Inflammatory macrophage (primary cell): ENCODE results near the gene CHRM4.

Experiments used
- DNase-seq, 2 donors: peaks; one replicate each; pipeline ENCODE4 v3.0.0-alpha.2; 2020 to 2022

Gene CHRM4

DNA sequence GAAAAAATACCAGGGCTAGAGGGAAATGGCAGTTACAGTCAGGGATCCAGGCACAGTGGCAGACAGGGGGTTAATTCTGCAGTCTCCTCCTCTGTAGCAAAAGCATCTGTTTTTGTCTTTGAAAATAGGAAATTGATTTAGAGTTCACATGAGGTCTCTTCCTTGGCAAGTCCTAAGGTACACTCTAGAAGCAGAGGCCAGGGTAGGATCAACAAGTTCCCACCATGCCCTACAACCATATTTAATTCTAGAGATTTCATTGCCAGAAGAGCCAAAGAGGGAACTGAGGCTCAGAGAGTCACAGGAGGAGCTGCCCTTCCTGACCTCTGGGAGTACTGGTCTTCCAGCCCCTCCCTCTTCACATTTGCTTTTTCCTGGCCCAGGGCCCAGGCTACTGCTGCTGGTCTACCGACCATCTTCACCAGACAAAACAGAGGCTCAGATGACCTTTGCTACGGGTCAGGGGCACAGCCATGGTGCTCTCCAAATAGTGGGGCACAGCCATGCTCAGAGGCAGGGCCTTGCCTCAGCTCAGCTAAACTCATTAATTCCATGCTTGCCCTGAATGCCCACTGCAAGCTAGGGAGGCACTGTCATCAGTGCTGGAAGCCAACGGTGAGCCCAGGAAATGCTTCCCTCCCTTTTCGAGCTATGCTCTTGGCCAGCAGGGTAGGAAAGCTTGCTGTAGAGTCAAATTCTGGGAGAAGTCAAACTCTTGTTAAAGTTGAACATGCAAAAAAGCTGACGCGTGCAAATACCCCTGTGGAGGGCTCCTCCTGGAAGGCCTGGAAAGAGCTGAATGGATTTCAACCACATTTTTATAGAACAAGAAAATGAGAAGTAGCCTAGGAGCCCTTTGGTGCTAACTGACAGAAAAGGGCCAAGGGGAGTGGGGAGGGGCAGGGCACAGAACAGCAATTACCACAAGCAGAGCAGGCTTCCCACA is 11.7 kb upstream of the CHRM4 start:
- no peak for DNase-seq

DNA sequence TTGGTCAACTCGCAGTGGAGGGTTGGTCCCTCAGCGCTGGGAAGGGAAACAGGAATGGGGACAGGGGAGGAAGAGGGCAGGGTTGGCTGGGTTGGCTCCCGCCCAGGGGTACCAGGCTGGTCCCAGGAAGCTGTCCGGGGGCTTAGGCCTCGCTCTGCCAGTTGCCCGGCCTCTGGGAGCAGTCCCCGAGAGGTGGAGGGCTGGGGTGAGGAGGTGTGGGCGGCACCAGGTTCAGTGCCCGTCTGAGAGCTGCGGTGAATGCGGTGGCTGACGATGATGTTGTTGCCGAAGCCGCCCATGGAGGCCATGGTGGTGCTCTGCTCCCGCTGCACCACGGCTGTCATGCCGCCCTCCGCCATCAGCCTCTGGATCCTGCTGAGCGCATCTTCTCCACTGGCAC is 6.0 kb upstream of the CHRM4 start:
- no peak for DNase-seq

DNA sequence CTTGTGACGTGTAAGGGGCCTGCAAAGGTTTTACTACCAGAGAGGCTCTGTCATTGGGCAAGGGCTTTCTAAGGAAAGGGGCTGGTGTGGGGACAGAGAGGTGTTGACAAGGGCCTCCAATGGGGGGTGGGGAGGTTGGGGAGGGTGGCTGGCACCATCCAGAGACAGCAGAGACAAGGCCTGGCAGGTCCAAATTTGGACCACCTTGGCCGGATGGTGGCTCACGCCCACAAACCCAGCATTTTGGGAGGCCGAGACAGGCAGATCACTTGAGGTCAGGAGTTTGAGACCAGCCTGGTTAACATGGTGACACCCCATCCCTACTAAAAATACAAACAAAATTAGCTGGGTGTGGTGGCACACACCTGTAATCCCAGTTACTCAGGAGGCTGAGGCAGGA is 2.2 kb upstream of the CHRM4 start:
- no peak for DNase-seq

DNA sequence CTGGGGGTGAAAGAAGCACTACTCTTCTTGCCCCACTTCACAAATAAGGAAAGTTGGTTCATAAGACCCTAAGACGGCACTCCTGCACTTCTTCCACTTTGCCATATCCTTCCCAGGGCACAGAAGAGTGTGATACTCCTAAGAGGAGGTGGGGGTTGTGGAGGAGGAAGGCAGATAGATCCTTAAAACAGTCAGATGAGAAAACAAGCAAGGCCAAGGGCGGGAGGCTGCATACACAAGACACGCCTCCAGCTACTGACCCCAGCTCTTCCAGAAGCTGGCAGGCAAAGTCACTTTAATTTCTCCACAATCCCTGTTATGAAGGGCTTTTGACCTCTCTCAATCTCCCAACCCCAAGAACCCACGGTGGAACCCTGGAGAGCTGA is 1.6 kb upstream of the CHRM4 start:
- DNase-seq, result no peak

DNA sequence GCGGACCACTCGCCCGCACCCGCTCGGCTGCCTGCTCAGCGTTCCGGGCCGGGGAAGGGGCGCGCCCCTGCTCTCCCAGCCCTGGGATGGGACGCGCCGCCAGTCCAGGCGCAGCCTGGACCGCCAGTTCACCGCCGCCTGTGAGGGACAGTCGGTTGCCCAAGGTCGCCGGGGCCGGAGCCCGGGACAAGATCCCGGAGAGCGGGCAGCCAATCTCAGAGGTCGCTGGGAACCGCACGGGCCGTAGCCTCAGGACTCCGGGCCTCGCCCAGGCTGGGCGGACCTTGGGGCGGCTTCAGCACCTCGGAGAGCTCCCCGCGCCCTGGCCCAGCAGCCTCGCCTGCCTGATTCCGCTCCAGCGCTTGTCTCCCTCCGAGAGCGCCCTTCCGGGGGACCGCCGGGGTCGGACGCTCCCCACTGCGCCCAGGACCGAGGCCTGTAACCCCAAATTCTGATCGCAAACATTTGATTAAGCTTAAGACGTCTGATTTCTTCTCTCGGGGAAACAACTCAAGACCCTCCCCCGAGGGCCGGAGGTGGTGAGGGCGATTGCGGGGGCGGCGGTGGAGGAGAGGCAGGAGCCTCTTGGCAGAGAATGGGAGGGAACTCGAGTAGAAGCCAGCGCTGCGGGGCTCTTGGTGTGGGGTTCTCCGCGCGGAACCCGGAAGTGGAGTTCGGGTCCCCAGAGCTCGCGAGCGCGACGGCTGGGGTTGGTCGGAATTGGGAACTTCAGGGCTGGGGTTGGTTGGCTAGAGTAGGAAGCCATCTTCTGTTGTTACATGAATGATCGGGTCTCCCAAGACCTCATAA is 1.1 kb upstream of the CHRM4 start:
- DNase-seq, result peak; percentile 82 to 85

DNA sequence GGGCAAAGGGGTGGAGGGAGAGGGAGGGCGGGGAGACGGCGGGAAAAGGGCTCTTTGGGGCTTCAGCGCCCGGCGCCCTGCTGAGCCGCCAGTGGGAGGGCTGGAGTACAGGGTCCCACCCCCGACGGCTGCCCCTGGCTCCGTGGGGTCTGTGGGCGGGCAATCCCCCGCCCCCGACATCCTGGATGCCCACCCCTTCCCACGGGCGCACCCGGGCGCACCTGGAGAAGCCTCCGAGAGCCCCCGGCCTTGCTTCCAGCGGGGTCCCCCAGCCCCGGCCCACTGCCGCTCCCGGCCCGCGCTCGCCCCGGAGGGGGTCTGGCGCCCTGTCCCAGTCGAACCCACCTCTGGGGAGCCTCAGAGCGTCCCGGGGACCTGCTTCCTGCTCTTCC is 394 bp downstream of the CHRM4 start:
- DNase-seq, result no peak

DNA sequence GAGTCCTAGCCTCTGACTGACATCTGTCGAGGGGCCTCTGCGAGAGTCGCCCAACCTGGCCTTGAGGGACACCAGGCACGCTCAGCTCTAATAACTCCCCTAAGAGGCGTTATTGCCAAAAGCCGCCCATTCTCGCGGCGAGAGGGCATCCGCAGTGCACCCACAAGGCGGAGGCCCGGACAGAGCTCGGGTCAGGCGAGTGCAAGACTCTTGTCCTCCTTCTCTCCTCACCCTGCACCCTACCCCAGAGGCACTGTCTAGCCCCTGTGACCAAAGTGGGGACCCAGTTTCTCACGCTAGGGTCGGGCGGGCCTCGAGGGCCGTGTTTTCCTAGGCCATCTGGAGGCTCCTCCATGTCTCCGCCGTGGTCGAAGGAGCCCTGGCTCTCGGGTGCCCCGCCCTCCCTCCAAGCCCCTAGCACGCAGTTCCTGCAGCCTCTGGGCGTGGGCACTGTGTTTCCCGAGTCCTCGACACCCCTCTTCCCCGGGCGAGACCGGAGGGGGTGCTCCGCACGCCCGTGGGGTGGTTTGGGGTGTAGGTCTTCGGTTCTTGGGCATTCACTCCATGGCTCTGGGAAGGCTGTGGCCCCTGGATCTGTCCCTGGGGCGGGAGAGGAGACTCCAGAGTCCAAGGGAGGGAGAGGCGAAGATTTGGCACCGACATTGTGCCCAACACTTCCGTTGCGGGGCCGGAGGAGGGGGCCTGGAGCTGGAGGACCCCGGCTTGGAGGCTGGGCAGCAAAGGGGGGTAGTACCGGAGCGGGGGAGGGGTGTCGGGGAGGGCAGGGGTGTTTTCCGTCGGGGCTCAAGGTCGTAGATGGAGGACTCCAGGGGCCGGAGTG is 1.0 kb downstream of the CHRM4 start:
- DNase-seq, result no peak

DNA sequence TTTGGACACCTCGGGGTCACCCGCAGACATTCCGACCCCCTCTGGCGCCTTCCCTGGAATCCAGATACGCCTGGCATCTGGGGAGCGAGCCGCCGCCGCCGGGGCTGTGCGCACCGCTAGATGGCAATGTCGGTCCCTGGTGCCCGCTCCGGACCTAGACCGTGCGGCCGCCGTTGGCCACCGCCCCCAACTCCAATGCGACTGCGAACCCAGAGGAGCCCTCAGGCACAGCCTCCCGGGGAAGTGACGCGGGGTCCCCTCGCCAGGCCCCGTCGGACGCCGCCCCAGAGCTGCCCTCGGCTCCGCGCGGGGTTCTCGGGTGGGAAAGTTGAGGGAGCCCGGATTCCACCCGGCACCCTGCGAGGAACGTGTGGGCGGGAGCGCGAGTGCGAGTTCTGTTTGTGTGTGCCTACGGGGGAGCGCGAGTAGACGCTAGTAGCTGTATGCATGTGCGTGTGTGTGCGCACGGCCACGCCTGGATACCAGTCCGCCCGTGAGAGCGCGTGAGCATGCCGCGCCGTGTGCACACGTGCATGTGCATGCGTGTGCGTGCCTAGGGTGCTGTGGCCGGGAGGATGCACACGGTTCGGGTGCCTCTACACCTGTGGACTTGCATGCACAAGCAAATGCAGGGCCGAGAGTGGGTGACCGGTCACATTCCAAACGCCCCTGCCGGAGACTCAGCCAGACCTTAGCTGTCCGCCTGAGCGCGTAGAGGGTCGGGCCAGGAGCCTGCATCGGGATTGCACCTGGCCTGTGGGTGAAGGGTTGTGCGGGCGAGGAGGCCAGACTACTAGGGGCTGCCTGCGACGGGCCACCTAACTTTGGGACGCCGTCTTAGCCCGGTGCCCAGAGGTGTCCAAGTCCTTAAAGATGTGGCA is 1.9 kb downstream of the CHRM4 start:
- DNase-seq, result peak; percentile 54 to 74

DNA sequence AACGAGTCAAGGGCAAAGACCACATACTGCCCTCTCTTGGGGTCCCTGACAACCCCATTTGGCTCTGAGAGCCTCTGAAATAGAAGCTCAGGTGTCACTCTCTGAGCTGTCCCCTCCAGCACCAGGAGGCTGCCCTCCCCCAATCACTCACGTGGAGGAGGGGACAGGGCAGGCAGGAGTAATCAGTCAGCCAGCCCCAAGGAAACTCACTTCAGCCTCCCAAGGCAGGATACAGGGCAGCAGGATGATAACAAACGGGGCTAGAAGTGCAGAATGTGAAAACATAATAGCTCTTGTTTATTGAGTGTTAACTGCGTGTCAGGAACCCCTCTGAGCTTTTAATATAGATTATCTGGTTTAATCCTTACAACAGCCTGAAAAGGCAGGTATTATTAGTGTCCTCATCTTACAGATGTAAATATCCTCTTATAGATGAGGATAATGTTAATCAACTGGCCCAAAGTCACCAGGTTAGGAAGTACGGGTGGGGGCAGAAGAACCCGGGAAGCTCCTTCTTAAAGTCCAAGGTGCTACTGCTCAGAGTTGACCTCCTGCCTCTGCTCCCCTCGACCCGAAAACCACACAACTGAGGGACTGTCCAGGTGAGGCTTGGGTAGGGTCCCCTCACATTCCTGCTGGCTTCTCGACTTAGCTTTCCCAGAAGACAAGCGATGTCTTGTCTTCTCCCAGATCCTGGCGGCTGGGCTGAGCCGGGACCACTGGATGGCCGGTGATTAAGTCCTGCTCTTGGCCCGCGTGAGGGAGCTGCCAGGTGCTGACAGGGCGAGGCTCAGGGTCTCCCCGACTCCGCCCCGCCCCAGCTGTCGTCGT is 2.7 kb downstream of the CHRM4 start:
- no peak for DNase-seq

DNA sequence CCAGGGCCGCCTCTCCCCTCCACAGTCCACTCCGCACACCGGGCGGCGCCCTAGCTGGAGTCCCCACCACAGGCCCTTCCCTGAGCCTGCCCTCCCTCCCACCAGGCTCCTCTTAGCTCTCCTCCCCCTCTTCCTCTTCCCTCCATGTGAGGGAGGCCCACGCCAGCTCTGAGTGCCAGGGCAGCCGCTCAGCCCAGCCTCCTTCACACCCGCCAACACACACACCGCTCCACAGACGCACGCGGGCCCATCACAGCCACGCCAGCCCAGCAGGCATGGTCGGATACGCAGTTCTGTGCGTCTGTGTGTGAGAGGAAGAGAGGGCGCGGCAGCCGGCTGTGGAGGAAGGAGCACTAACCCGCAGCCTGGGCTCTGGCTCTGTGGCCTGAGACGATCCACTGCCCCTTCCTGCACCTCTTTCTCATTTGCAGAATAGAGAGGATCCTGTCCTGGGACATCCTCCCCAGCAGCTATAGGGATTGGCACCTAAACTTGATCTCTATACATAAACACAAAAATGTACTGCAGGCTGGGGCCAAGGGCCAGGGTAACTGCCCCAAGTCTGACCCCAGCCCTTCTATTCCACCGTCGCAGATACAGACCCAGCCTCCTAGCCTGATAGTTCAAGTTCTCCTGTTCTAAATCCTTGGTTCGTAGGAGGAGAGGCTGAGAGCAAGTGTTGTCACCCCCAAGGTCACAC is 3.5 kb downstream of the CHRM4 start:
- peak; percentile 57 to 87 for DNase-seq

DNA sequence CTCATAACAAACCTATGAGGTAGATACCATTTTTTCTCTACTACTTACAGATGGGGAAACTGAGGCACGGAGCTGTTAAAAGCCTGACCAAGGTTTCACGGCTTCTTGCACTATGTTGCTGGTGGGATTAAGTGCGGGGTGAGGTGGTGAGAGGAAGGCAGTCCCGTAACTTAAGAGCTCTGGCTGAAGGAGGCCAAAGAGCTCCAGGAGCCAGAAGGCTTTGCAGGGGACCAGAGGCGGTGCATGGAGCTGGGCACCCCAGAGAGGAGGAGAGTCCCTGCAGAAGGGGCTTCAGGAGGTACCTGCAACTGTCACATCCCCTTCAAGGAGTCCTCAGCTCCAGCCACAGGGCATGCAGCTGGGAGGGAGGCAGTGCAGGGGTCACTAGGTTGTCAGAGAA is 4.1 kb downstream of the CHRM4 start:
- no peak for DNase-seq

DNA sequence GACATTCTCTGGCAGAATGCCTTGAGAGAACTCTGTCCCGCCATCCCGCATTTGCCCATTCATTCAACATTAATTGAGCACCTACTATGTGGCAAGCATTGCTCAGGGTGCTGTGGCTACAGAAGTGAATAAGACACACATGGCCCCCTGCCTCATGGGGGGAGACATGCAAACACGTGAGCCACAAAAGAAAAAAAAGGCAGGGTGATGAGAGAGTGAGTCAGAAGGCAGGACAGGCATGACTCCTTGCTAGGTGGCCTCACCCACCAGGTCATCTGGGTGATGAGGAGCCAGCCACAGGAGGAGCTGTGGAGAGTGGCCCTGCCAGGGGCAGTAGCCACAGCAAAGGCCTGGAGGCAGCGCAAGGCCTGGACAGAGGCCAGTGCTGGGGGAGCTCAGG is 4.9 kb downstream of the CHRM4 start:
- no peak for DNase-seq

DNA sequence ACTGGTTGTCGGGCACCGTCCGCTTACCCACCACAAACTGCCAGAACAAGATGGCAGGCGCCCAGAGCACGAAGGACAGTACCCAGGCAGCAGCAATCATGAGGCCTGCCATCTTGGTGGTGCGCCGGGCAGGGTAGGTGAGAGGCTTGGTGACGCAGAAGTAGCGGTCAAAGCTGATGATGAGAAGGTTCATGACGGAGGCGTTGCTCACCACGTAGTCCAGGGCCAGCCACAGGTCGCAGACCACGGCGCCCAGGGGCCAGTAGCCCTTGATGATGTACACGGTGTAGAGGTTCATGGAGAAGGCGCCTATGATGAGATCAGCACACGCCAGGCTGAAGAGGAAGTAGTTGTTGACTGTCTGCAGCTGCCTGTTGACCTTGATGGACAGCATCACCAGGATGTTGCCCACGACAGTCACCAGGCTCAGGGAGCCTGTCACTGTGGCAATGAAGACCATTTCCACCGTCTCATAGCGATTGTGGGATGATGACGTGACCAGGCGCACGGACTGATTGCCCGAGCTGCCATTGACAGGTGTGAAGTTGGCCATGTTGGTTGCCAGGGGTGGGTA is 5.5 kb downstream of the CHRM4 start:
- peak; percentile 11 to 63 for DNase-seq

DNA sequence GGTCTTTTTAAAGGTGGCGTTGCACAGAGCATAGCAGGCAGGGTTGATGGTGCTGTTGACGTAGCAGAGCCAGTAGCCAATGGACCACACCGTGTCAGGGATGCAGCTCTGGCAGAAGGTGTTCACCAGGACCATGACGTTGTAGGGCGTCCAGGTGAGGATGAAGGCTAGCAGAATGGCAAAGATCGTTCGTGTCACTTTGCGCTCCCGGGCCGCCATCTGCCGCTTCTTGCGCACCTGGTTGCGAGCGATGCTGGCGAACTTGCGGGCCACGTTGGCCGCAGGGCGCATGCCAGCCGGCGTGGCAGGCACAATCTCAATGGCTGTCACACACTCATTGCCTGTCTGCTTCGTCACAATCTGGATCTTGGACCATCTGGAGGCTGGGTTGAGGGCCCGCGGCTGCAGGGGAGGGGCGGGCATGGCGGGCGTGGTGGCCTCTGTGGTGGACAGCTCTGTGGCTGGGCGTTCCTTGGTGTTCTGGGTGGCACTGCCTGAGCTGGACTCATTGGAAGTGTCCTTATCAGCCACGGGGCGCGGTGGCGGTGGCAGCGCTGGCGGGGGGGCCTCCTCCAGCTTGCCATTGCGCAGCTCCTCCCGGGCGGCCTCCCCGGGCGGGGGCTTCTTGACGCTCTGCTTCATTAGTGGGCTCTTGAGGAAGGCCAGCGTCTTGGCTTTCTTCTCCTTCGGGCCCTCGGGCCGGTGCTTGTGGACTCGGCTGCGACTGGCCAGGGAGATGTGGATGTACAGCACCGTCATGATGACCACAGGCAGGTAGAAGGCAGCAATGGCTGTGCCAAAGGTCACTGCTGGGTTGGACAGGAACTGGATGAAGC is 6.2 kb downstream of the CHRM4 start:
- no peak for DNase-seq

DNA sequence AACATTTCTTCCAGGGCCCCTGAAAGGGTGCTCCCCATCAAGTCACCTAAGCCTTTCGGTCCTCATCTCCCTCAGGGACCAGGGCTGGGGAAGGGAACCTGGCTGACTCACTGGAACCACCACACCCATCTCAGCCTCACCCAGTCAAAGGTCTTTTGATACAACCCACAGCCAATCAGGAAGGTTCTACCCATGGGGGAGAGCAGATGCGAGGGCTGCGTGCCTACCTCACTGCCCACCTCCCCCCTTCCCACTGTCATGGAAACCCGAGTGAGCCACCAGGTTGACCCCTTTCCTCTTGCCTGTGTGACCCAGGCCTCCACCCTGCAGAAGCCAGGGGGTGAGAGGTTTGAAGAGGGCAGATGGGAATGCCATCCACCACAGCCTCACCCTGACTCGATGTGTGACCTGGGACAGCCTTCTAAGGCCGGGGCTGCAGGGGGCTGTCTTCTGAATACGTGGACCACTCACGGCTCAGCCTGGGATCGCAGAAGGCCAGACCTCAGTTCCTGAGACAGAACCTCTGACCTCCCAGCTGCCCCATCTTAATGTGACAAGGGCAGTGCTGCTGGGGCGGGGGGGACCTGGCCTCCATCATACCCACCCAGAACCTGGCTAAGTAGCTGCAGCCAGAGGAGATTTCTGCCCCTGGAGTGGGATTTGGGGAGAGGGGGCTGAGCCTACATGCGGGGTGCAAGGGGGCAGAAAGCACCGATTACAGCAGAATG is 7.4 kb downstream of the CHRM4 start:
- no peak for DNase-seq

DNA sequence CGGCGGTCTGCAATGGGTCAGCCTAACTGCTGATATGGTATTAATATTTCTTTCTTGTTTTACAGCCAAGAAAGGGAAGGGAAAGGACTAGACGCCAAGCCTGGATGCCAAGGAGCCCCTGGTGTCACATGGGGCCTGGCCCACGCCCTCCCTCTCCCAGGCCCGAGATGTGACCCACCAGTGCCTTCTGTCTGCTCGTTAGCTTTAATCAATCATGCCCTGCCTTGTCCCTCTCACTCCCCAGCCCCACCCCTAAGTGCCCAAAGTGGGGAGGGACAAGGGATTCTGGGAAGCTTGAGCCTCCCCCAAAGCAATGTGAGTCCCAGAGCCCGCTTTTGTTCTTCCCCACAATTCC is 8.2 kb downstream of the CHRM4 start:
- no peak for DNase-seq

DNA sequence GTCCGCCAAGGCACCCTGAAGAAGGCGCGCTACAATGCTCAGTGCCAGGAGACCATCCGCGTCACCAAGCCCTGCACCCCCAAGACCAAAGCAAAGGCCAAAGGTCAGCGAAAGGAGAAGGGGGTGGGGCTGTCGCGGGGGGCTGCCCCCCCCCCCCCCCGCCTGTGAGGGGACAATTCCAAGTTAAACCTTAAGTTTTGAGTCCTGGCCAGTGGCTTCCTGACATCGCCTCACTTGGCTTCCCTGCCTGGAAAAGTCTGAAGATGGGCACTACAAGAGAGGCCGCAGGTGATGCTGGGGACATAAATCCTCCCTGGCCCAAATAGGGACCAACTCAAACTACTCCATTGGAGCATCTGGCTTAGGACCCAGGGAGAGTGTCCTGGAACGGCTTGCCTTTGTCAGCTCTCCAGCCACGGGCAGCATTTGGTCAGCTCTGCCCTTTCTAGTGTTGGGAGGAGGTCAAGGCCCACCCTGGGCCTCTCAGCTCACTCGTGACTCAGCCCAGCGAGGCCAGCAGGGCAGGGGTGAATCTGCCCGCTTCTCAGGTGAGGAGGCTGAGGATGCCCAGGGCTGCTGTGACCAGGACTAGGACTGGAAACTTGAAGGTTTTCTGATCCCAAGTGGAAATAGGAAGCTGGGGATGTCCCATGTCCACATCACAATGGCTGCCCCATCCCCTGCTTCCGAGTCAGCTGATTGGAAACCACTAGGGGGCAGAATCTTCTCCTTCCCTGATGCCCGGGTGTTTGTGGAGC is 8.8 kb downstream of the CHRM4 start:
- DNase-seq, result peak in 1 of 2 donors; percentile 38
